ENCODE measurements around the gene RNF4.

DNA sequence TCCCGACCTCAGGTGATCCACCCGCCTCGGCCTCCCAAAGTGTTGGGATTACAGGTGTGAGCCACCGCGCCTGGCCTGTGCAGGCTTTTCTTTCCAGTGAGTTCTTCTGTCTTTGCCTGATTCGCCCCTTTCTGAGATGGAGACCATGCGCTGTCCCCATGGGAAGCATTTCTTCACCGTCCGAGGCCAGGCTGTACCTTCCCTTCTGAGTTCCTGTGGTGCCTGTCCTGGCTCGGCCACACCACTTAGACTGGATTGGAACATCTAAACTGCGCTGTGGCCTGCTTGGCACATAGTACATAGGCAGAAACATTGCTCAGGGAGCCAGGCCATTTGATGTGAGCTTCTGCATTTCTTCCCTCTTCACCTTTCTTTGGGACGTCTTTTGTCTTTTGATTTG is 91.3 kb downstream of the RNF4 start:
- TF ChIP-seq, protein P1, sequence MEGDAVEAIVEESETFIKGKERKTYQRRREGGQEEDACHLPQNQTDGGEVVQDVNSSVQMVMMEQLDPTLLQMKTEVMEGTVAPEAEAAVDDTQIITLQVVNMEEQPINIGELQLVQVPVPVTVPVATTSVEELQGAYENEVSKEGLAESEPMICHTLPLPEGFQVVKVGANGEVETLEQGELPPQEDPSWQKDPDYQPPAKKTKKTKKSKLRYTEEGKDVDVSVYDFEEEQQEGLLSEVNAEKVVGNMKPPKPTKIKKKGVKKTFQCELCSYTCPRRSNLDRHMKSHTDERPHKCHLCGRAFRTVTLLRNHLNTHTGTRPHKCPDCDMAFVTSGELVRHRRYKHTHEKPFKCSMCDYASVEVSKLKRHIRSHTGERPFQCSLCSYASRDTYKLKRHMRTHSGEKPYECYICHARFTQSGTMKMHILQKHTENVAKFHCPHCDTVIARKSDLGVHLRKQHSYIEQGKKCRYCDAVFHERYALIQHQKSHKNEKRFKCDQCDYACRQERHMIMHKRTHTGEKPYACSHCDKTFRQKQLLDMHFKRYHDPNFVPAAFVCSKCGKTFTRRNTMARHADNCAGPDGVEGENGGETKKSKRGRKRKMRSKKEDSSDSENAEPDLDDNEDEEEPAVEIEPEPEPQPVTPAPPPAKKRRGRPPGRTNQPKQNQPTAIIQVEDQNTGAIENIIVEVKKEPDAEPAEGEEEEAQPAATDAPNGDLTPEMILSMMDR (IDR thresholded peaks at IDR 0.05 in 2 of 3, conservative IDR thresholded peaks at IDR 0.05 in 1 of 3; ENCODE audit: control insufficient read depth in 2 of 3, extremely low read depth in 1 of 3, insufficient read depth in 1 of 3, low read depth in 3 of 3, low read length in 3 of 3): no peak
- TF ChIP-seq SRF (IDR thresholded peaks at IDR 0.05; ENCODE audit: low read depth in 2 of 2, low read length in 2 of 2) (no peak), SP1 (IDR thresholded peaks at IDR 0.05; ENCODE audit: low read depth, low read length) (no peak)

All from GM12878 (cell line).